RPMI8226 (cell line): ENCODE results near the gene PID1.

Experiments
- DNase-seq: peaks from one replicate; pipeline ENCODE4 v3.0.0-alpha.2; 2015

The PID1 gene

GRCh38 chr2:229257985-229258384 is 13.1 kb downstream of the PID1 start:
- no peak for DNase-seq

- no peak for DNase-seq
Observed at GRCh38 chr2:229256376-229256775, 14.7 kb downstream of the PID1 start.

GRCh38 chr2:229254206-229254605 is 16.9 kb downstream of the PID1 start:
- no peak for DNase-seq

- no peak for DNase-seq
Observed at GRCh38 chr2:229252996-229253395, 18.1 kb downstream of the PID1 start.

GRCh38 chr2:229252280-229252679 is 18.8 kb downstream of the PID1 start:
- no peak for DNase-seq

GRCh38 chr2:229249536-229249935 is 21.6 kb downstream of the PID1 start:
- DNase-seq = no peak

GRCh38 chr2:229246334-229246733 is 24.8 kb downstream of the PID1 start:
- DNase-seq = no peak

GRCh38 chr2:229244975-229245374 is 26.1 kb downstream of the PID1 start:
- DNase-seq = no peak

- DNase-seq = no peak
Observed at GRCh38 chr2:229243890-229244560, 27.1 kb downstream of the PID1 start.

GRCh38 chr2:229240984-229241491 is 30.0 kb downstream of the PID1 start:
- DNase-seq = no peak

GRCh38 chr2:229239021-229239420 is 32.1 kb downstream of the PID1 start:
- DNase-seq = no peak

- no peak for DNase-seq
Observed at GRCh38 chr2:229237270-229237669, 33.8 kb downstream of the PID1 start.

- no peak for DNase-seq
Observed at GRCh38 chr2:229235131-229235914, 35.8 kb downstream of the PID1 start.

GRCh38 chr2:229231885-229232284 is 39.2 kb downstream of the PID1 start:
- DNase-seq = no peak

- DNase-seq = no peak
Observed at GRCh38 chr2:229231328-229231868, 39.7 kb downstream of the PID1 start.

GRCh38 chr2:229230911-229231310 is 40.2 kb downstream of the PID1 start:
- no peak for DNase-seq

- no peak for DNase-seq
Observed at GRCh38 chr2:229230256-229230655, 40.8 kb downstream of the PID1 start.

- no peak for DNase-seq
Observed at GRCh38 chr2:229226382-229226781, 44.7 kb downstream of the PID1 start.

- DNase-seq = no peak
Observed at GRCh38 chr2:229223107-229223506, 48.0 kb downstream of the PID1 start.

- DNase-seq = no peak
Observed at GRCh38 chr2:229221641-229222040, 49.4 kb downstream of the PID1 start.

GRCh38 chr2:229220254-229220653 is 50.8 kb downstream of the PID1 start:
- DNase-seq = no peak

GRCh38 chr2:229218329-229218921 is 52.7 kb downstream of the PID1 start:
- DNase-seq = no peak

GRCh38 chr2:229212241-229212640 is 58.8 kb downstream of the PID1 start:
- DNase-seq = no peak

- DNase-seq = no peak
Observed at GRCh38 chr2:229210641-229211040, 60.4 kb downstream of the PID1 start.
